DMS79 treated with DMSO at 0.1 percent for 48 hours (cell line): ENCODE results near the gene BRD9.
"Not testable (repeated sequence)": the region's sequence is repeated elsewhere in the genome, so short reads cannot be mapped to it uniquely, and the experiment has no call there.

Experiments used
- DNase-seq: peaks from one replicate; lab custom pipeline; 2025; lab: John Stamatoyannopoulos, UW

BRD9 gene

DNA sequence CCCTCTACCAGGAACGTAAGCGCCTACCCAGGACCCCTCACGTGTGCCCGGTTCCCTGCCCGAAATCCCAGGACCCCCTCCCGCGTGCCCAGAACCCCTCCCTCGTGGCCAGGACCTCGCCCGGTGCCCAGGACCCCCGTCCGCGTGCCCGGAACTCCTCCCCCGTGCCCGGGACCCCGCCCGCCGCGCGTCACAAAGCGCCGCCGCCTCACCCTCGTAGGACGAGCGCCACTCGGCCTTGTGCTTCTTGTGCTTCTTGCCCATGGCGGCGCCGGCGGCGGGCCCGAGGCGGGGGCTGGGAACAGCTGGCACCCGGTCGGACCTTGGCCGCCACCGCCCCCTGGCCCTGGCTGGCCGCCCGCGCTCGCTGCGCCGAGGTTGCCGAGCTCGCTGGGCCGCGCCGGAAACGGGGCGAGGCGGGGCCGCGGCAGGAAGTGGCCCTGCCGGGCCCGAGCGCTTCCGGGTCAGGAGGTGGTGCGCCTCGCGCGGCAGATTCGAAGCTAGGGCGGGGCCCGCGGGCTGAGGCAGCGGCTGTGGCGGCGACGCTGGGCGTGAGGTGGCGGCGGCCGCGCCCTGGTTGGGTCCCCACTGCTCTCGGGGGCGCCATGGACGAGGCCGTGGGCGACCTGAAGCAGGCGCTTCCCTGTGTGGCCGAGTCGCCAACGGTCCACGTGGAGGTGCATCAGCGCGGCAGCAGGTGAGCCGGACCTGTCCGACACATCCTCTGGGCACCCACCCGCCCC is at the start of gene BRD9, which contains the start of gene TRIP13:
Gene BRD9, minus strand, starts transcription at position 408 of the 743 bp plus-strand sequence. Its CDS starts 144 bp downstream, at position 264.
Gene TRIP13, plus strand, starts transcription at position 491 of the 743 bp plus-strand sequence. Its CDS starts 115 bp downstream, at position 606.
- DNase-seq = peak; percentile 65

DNA sequence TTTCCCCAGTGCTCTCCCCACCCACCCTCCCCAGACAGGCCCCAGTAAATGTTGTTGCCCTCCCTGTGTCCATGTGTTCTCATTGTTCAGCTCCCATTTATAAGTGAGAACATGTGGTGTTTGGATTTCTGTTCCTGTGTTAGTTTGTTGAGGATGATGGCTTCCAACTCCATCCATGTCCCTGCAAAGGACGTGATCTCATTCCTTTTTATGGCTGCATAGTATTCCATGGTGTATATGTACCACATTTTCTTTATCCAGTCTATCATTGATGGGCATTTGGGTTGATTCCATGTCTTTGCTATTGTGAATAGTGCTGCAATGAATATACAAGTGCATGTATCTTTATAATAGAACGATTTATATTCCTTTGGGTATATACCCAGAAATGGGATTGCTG is 48.1 kb upstream of the BRD9 start:
- DNase-seq = not testable (repeated sequence)

DNA sequence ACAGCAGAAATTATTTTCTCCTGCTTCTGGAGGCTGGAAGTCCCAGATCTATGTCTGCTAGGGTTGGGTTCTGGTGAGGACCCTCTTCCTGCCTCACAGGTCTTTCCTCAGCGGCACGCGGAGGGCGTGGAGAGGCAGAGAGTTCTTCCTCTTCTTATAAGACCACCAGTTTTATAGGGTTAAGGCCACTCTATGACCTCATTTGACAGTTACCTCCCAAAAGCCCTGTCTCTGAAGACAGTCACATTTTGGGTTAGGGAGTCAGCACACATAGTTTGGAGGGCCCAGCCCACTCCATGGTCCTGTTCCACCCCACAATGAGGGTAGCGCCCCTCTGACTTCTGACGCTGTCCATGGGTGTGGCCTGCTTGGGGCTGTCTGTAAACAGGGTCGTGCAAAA is 46.8 kb upstream of the BRD9 start:
- DNase-seq = no peak

DNA sequence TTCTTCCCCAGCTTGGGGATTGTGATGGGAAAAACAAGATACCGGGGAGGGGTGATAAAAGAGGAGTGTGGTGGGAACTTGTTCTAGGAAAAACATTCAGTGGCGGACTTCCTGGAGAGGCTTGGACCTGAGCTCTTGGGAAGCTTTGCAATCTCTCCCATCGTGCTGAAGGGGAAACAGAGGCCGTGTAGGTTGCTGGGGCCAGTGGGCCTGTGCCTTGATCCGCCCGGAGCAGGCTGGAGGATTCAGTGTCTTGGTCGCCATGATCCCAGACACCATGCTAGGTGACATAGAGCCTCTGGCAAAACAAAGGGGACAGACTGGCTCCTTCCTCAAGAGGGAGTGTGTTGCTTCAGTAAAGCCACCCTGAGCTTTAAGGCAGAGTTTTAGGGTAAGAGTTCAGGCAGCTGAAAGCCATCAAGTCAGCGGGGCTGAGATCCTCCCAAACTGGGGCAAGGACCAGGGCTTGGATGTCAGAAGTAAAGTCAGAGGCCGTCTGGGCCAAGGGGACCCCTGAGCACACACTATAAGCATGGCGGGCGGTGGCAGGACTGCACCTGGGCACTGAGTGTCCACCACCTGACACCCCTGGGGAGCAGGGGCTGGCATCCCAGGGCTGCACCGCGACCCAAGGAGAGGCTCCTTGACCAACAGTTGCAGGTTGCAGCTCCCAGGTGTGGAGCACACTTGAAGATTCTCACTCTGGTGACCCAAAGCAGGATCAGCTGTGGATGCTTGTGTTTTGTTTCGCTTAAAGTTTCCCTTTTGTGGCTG is 44.7 kb upstream of the BRD9 start:
- DNase-seq = no peak

DNA sequence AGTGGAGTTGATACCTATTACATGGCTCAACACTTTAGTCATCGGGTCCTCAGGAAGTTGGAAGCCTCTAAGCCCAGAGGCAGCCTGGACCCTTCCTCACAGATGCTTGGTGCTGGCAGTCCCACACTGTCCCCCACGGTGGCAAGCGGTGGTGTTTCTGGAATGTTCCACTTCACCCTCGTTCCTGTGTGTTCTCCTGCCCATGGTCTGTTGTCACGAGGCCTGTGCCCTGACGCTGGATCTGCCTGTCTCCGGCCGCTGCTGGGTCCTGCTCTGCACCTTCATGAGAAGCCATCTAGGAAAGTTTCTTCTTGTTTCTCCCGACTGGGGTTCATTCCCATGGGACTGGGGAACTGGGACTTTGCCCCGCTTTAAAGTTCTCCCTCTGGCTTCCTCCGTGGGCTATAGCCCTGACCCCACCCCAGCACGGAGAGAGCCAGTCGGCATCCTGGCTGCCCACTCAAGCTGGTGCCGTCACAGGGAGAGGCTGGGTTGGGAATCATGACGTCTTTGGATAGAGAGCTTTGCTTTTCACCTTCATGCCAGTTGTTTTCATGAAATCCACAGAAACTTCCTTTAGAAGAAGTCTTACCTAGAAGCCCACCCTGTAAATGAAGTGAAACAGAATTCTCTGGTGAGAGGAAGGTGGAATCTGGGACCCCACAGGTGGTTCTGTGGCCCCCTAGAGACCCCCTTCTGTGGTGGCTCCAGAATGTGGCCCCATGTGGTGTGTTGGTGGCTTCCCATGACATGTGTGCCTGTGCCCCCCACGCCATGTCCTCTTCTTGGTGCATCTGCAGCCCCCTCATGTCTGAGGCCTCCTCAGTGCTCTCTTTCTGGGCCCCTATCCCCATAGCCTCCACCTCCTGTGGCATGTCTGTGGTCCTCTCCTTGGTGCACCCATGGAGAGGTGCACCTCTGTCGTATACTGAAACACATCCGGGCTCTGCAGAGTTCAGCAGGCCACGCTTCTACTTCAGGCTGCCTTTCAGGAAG is 43.8 kb upstream of the BRD9 start:
- no peak for DNase-seq

DNA sequence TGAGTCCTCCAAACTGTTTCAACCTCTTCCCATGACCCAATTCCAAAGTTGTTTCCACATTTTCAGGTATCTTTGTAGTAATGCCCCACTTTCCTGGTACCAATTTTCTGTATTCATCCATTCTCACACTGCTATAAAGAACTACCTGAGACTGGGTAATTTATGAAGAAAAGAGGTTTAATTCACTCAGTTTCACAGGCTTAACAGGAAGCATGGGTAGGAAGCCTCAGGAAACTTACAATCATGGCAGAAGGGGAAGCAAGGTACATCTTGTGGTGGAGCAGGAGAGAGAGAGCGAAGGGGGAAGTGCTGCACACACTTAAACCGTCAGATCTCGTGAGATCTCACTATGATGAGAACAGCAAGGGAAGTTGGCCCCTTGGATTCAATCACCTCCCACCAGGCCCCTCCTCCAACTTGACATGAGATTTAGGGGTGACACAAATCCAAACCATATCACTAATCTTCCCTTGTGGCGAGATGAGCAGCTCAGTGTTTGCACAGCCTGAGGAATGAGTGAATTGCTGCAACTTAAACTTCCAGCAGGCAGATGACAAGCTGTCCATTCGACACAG is 43.0 kb upstream of the BRD9 start:
- no peak for DNase-seq

DNA sequence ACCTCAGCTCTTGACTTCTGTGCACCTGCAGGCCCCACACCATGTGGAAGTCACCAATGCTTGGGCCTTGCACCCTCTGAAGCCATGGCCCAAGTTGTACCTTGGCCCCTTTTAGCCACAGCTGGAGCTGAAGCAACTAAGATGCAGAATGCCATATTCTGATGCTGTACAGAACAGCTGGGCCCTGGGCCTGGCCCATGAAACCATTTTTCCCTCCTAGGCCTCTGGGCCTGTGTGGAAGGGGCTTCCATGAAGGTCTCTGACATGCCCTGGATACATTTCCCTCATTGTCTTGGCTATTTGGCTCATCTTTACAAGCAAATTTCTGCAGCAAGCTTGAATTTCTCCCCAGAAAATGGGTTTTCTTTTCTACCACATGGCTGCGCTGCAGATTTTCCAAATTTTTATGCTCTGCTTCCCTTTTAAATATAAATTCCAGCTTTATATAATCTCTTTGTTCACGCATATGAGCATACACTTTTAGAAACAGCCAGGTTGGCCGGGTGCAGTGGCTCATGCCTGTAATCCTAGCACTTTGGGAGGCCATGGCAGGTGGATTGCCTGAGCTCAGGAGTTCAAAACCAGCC is 41.9 kb upstream of the BRD9 start:
- DNase-seq = not testable (repeated sequence)

DNA sequence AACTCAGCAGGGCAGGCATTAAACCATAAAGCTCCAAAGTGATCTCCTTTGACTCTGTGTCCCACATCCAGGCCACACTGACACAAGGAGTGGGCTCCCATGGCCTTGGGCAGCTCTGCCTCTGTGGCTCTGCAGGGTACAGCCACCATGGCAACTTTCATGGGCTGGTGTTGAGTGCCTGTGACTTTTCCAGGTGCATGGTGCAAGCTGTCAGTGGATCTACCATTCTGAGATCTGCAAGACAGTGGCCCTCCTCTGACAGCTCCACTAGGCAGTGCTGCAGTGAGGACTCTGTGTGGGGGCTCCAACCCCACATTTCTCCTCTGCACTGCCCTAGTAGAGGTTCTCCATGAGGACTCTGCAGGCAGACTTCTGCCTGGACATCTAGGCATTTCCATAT is 41.4 kb upstream of the BRD9 start:
- DNase-seq = not testable (repeated sequence)

DNA sequence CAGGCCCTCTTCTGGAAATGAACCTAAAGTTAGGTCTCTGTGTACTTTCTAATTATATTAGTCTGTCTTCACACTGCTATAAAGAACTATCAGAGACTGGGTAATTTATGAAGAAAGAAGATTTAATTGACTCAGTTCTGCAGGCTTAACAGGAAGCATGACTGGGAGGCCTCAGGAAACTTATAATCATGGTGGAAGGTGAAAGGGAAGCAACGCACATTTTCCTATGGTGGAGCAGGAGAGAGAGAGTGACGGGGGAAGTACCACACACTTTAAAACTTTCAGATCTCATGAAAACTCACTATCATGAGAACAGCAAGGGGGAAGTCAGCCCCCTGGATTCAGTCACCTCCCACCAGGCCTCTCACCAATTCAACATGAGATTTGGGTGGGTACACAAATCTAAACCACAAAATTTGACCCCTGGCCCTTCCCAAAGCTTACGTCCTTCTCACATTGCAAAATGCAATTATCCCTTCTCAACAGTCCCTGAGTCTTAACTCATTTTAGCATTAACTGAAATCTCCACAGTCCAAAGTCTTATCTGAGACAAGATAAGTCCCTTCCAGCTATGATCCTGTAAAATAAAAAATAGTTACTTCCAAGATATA is 40.8 kb upstream of the BRD9 start:
- DNase-seq = no peak

DNA sequence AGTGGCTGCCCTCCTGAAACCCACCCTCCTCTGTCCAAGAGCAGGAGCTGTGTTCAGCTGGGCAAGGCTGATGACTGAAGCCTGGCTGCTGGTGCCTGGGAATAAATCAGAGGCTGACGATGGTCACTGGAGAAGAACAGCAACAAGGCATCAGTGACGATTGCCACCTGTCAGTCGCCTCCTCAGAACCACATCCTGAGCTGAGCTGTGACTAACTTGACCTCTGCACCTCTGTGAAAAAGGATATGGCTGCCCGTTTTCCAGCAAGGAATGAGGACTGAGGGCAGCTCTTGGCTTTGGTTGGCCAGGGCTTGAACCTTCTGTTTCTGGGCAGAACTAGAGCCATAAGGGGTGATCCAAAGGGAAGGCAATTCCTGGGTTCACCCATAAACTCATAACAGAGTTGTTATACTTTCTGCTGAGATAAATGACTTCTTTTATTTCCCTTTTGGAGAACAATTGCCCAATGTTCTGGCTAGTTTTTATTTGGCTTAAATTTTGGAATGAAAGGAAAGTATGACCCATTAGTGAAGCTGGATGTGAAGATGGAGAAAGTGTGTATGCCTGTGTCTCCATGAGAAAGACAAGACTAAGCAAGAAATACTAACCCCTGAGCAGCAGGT is 40.1 kb upstream of the BRD9 start:
- DNase-seq = no peak

DNA sequence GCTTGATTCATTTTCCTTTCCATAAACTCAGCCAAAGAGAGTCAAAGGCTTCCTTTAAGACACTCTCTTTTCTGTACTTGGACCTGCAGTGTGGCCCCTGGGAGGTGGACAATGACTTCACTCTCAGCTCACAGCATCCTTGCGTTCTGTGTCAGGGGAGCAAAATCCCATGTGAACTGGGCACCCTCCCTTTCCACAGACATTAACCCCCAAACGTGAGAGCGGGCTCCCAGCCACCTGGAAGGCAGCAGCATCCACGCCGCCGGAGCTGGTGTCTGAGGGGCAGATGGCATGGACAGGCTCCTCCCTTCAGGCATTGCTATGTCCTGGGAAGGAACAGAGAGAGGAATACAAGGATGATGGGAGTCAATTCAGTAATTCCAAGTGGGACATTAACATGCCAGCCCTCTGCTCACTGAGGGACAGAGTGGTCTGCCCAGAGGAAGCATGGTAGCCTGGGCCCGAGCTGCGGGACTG is 39.6 kb upstream of the BRD9 start:
- DNase-seq = no peak

DNA sequence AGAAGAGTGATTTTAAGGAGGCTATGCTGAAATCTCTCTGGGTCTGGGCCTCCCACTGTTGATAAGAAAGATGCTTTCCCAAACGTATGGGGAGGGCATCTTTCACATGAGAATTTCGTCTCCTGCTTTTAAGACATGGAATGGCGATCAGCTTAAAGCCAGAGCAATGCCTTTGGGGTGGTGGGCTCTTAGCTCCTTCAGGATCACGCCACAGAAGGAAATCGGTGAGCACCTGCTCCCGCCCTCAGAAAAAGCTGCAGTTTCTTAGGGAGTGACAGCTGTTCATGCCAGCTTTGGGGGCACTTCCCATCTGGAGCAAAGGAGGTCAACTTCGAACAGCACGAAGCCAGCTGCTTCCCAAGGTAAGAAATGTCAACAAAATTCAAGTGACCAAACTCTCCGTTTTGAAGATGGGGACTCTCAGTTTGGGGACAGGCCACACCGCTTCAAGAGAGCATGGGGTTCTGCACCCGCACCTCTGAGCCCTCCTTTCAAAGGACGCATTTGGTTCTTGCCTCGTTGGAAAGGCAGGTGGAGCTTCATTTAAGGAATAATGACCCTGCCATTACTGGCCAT is 39.1 kb upstream of the BRD9 start:
- DNase-seq = no peak

DNA sequence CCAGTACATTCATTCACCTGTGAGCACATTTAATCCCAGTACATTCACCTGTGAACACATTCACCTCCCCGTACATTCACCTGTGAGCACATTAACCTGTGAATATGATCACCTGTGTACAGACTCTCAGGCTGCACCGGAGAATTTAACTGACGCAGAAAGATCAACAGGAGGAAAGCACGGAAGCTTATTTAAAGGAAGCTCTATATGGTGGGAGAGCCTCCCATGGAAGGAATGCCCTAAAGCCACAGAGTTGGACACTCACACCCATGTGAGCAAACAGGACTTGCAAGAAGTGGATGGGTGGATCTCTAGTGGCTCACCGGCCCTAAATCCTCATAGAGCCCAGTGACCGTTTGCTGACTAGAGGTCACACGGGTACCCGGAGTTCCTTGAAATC is 38.3 kb upstream of the BRD9 start:
- DNase-seq = no peak

DNA sequence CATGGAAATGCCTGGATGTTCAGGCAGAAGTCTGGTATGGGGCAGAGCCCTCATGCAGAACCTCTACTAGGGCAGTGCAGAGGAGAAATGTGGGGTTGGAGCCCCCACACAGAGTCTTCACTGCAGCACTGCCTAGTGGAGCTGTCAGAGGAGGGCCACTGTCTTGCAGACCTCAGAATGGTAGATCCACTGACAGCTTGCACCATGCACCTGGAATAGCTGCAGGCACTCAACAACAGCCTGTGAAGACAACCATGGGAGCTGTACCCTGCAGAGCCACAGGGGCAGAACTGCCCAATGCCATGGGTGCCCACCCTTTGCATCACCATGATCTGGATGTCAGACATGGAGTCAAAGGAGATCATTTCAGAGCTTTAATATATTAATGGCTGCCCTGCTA is 37.0 kb upstream of the BRD9 start:
- DNase-seq = no peak

DNA sequence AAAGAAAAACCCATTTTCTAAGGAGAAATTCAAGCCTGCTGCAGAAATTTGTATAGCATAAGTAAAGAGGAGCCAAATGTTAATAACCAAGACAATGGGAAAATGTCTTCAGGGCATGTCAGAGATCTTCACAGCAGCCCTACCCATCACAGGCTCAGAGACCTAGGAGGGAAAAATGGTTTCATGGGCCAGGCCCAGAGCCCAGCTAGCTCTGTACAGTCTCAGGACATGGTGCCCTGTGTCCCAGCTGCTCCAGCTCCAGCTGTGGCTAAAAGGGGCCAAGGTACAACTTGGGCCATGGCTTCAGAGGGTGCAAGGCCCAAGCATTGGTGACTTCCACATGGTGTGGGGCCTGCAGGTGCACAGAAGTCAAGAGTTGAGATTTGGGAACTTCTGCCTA is 36.6 kb upstream of the BRD9 start:
- not testable (repeated sequence) for DNase-seq

DNA sequence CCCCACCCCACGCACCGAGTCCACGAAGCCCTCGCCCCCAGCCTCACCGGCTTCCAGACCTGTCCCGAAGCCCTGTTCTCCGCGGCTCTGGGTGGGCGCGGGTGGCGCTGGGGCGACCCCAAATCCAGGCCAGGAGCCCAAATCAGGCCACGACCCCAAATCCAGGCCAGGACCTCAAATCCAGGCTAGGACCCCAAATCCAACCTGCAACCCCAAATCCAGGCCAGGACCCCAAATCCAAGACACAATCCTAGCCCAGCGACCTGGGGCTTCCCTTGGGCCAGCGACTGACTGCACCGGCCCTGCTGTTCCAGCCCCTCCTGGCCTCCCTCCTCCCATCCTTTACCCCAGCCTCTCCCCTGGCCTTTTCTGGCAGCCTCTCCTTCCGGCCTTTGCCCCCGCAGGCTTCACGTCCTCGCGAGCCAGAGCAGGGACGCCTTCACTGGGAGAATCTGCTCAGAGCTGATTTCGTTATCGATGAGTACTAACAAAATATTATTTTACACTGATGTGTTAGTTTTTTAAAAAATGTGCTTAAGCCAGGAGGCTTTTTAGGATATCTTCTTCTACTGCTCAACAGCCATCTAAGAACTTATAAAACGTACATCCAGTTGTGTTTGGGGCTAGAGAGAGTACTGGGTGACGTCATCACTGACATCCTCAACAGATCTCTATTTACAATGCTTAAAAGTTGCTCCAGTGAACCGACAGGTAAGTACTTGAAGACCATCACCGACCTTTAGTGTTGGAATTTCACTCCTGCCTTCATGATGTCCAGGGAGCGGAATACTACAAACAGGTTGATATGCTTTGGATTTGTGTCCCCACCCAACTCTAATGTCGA is 34.8 kb upstream of the BRD9 start:
- DNase-seq = no peak

DNA sequence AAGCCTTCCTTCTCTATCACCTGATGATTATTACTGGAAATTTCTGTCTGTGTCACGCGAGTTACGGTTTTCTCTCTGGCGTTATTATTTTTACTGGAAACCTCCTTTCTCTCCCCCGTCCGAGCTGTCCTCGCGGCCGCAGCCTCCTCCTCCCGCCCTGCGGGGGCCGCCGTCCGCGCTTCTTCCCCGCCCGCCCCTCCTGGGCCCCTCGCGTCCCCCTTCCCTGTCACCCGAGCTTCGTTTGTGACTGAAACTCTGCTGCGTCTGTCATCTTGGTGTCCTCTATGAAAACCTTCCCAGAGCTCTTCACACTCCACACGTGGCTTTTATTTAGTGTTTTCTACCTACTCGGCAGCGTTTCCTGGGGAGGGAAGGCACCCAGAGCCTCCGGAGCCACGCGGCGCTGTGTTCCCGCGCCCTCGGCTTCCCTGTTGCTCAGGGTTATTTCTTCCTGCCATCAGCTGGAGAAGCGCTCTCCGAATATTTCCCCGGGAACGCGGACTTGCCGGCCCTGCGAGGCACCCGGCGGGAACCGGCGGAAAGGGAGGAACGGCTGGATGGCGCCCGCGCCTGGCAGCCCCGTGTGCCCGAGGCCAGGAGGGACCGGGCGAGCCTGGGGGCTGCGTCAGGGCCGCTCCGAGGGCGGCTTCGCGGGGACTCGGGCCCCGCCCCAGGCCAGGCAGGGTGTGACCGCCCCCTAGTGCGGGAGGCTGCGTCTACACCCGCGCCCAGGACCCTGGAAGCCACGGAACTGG is 34.0 kb upstream of the BRD9 start:
- no peak for DNase-seq

DNA sequence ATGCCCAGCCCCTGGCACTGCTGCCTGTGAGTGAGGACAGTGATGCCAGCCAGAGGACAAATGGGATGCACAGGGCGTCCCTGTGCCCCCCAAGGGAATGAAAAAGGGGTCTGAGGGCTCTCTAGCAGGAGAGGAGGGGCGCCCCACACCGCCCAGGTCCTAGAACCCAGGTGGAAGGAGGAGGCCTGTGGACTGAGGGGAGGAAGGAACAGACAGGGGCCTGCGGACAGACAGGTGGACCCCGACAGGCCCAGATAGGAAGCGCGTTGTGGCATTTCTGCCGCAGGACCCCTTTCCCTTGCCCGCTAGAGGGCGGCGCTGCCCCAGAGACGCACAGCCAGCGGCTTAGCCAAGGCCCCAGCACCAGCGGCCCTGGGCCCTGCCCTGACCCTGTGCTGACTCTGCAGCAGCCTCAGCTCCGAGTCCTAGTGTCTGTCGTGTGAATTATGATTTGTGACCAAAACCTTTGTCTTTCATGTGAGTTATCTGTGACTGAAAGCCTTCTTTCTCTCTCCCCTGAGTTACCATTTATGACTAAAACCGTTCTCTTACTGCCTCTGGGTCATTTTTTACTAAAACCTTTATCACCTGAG is 30.8 kb upstream of the BRD9 start:
- DNase-seq = peak; percentile 37
